Immature natural killer cell (primary cell): ENCODE results near the gene PCDHB7. TPM values are rescaled to one million over a fixed set of nuclear protein-coding genes. Genes with fewer than 3 reads are reported as not detected.
"Not testable (repeated sequence)": the region's sequence is repeated elsewhere in the genome, so short reads cannot be mapped to it uniquely, and the experiment has no call there.

ENCODE experiments used
- DNase-seq, 3 donors: peaks; one replicate each; pipeline ENCODE4 v3.0.0; 2022; ENCODE audit warnings: mixed read lengths in 1 of 3
- H3K27ac Mint-ChIP-seq, 6 donors: one replicate each; pipeline ENCODE4 v1.8.0; 2020; ENCODE audit warnings: mixed read lengths in 6 of 6, mild to moderate bottlenecking in 5 of 6, inconsistent platforms in 4 of 6, moderate library complexity in 3 of 6
- H3K27me3 Mint-ChIP-seq, 3 donors: one replicate each; pipeline ENCODE4 v1.8.0; 2020 to 2021; ENCODE audit warnings: low read depth in 3 of 3, mild to moderate bottlenecking in 3 of 3, mixed read lengths in 3 of 3, moderate library complexity in 3 of 3, inconsistent platforms in 1 of 3
- H3K36me3 Mint-ChIP-seq, 3 donors: one replicate each; pipeline ENCODE4 v1.8.0; 2020; ENCODE audit warnings: mixed read lengths in 3 of 3, inconsistent platforms in 2 of 3, mild to moderate bottlenecking in 2 of 3
- H3K4me1 Mint-ChIP-seq, 2 donors: one replicate each; pipeline ENCODE4 v1.8.0; 2020; ENCODE audit warnings: inconsistent platforms in 2 of 2, mild to moderate bottlenecking in 2 of 2, mixed read lengths in 2 of 2, moderate library complexity in 1 of 2
- H3K4me3 Mint-ChIP-seq, 5 donors: one replicate each; pipeline ENCODE4 v1.8.0; 2020; ENCODE audit warnings: mild to moderate bottlenecking in 5 of 5, mixed read lengths in 5 of 5, inconsistent platforms in 3 of 5, moderate library complexity in 3 of 5
- H3K9me3 Mint-ChIP-seq, 6 donors: one replicate each; pipeline ENCODE4 v1.8.0; 2020; ENCODE audit warnings: mild to moderate bottlenecking in 6 of 6, mixed read lengths in 6 of 6, inconsistent platforms in 4 of 6, moderate library complexity in 3 of 6
- polyA plus RNA-seq, 3 donors: library from polyadenylated mRNA; unstranded; fragments of 300-500 nt; fragmentation: Illumina TruSeq; gene quantifications; one replicate each; pipeline ENCODE4 v1.2.3, GENCODE V29; 2021

Gene PCDHB7
- polyA plus RNA-seq = not detected

- H3K27ac Mint-ChIP-seq = no peak within 1 kb of the TSS
- DNase-seq = peak in 1 of 3 donors; percentile 9
- H3K27me3 Mint-ChIP-seq = peaks cover 5 to 18% (median 7%) of the 10 kb centered on the region in 3 donors
- peaks cover 0 to 5% (median 0%) of the 10 kb centered on the region in 3 donors for H3K36me3 Mint-ChIP-seq
- H3K4me1 Mint-ChIP-seq = no peaks in the 10 kb centered on the region
- H3K9me3 Mint-ChIP-seq = peaks cover 7 to 15% (median 11%) of the 10 kb centered on the region in 6 donors
- peak within 1 kb of the TSS in 1 of 5 donors; percentile 11 for H3K4me3 Mint-ChIP-seq
These were observed at the start of gene PCDHB7 for GRCh38 chr5:141172381-141173204. Gene PCDHB7 (plus strand): TSS chr5:141172644. CDS start chr5:141172836, 192 bp downstream.

- not testable (repeated sequence) for H3K27ac Mint-ChIP-seq
These were observed 48.9 kb upstream of the PCDHB7 start for GRCh38 chr5:141123396-141124135.

GRCh38 chr5:141127305-141127704, 45.1 kb upstream of the PCDHB7 start:
- no peak for DNase-seq
- Mint-ChIP-seq H3K36me3 (peaks cover 0 to 6% (median 5%) of the 10 kb centered on the region in 3 donors), H3K4me1 (no peaks in the 10 kb centered on the region), H3K27ac (no peak overlapping the region), H3K4me3 (no peak overlapping the region), H3K9me3 (peaks cover 5 to 25% (median 12%) of the 10 kb centered on the region in 6 donors), H3K27me3 (peaks cover 0 to 9% (median 0%) of the 10 kb centered on the region in 3 donors)

More at GRCh38 chr5:141123396-141124135, 48.9 kb upstream of the PCDHB7 start:
- peaks cover 2 to 24% (median 11%) of the 10 kb centered on the region in 6 donors for H3K9me3 Mint-ChIP-seq
- H3K27me3 Mint-ChIP-seq, H3K4me3 Mint-ChIP-seq, H3K36me3 Mint-ChIP-seq, DNase-seq, H3K4me1 Mint-ChIP-seq: not testable (repeated sequence)

- H3K9me3 Mint-ChIP-seq = peaks cover 14 to 62% (median 27%) of the 10 kb centered on the region in 6 donors
- no peaks in the 10 kb centered on the region for H3K4me1 Mint-ChIP-seq
- H3K27me3 Mint-ChIP-seq = peaks cover 0 to 7% (median 6%) of the 10 kb centered on the region in 3 donors
- H3K27ac Mint-ChIP-seq = no peak within 1 kb of the TSS
- DNase-seq = no peak
- H3K36me3 Mint-ChIP-seq = peaks cover 0 to 3% (median 0%) of the 10 kb centered on the region in 3 donors
- peak within 1 kb of the TSS in 2 of 5 donors; percentile 53 to 56 for H3K4me3 Mint-ChIP-seq
These were observed 37.3 kb upstream of the PCDHB7 start, which contains the start of gene PCDHB5 for GRCh38 chr5:141135030-141135717. Gene PCDHB5 (plus strand): TSS chr5:141135206. CDS start chr5:141135435, 229 bp downstream.

- Mint-ChIP-seq H3K9me3 (peaks cover 14 to 56% (median 27%) of the 10 kb centered on the region in 6 donors), H3K27ac (no peak overlapping the region), H3K36me3 (peaks cover 0 to 3% (median 0%) of the 10 kb centered on the region in 3 donors), H3K27me3 (peaks cover 0 to 7% (median 6%) of the 10 kb centered on the region in 3 donors), H3K4me1 (no peaks in the 10 kb centered on the region), H3K4me3 (no peak overlapping the region)
- DNase-seq = no peak
These were observed 36.7 kb upstream of the PCDHB7 start for GRCh38 chr5:141135718-141136266.

- peaks cover 14 to 54% (median 31%) of the 10 kb centered on the region in 6 donors for H3K9me3 Mint-ChIP-seq
- not testable (repeated sequence) for H3K36me3 Mint-ChIP-seq, H3K4me1 Mint-ChIP-seq, H3K27me3 Mint-ChIP-seq, H3K27ac Mint-ChIP-seq, DNase-seq, H3K4me3 Mint-ChIP-seq
These were observed 35.1 kb upstream of the PCDHB7 start for GRCh38 chr5:141137346-141137745.

- DNase-seq = no peak
- no peak within 1 kb of the TSS for H3K27ac Mint-ChIP-seq
- H3K4me1 Mint-ChIP-seq = no peaks in the 10 kb centered on the region
- peaks cover 11 to 47% (median 18%) of the 10 kb centered on the region in 6 donors for H3K9me3 Mint-ChIP-seq
- peaks cover 0 to 5% (median 4%) of the 10 kb centered on the region in 3 donors for H3K27me3 Mint-ChIP-seq
- H3K4me3 Mint-ChIP-seq = peak within 1 kb of the TSS in 1 of 5 donors; percentile 25
- peaks cover 0 to 10% (median 0%) of the 10 kb centered on the region in 3 donors for H3K36me3 Mint-ChIP-seq
These were observed 22.6 kb upstream of the PCDHB7 start, which contains the start of gene PCDHB6 for GRCh38 chr5:141149812-141150211. Gene PCDHB6 (plus strand): TSS chr5:141150057. CDS start chr5:141150258, 201 bp downstream.

GRCh38 chr5:141150224-141150992, 22.0 kb upstream of the PCDHB7 start:
- Mint-ChIP-seq H3K27me3 (peaks cover 0 to 8% (median 4%) of the 10 kb centered on the region in 3 donors), H3K27ac (no peak overlapping the region), H3K4me3 (peak overlapping the region in 1 of 5 donors; percentile 25), H3K36me3 (peaks cover 0 to 10% (median 0%) of the 10 kb centered on the region in 3 donors), H3K9me3 (peaks cover 11 to 47% (median 21%) of the 10 kb centered on the region in 6 donors), H3K4me1 (no peaks in the 10 kb centered on the region)
- no peak for DNase-seq

- Mint-ChIP-seq H3K27me3 (peaks cover 0 to 9% (median 3%) of the 10 kb centered on the region in 3 donors), H3K9me3 (peaks cover 12 to 53% (median 24%) of the 10 kb centered on the region in 6 donors)
These were observed 21.5 kb upstream of the PCDHB7 start for GRCh38 chr5:141150993-141151325.

GRCh38 chr5:141151632-141152031, 20.8 kb upstream of the PCDHB7 start:
- peaks cover 0 to 14% (median 3%) of the 10 kb centered on the region in 3 donors for H3K27me3 Mint-ChIP-seq
- H3K4me3 Mint-ChIP-seq, H3K27ac Mint-ChIP-seq, H3K36me3 Mint-ChIP-seq, H3K4me1 Mint-ChIP-seq, DNase-seq: not testable (repeated sequence)
- H3K9me3 Mint-ChIP-seq = peaks cover 18 to 59% (median 27%) of the 10 kb centered on the region in 6 donors

More at GRCh38 chr5:141150993-141151325, 21.5 kb upstream of the PCDHB7 start:
- DNase-seq = no peak
- Mint-ChIP-seq H3K4me3 (no peak overlapping the region), H3K27ac (no peak overlapping the region), H3K36me3 (peaks cover 0 to 10% (median 0%) of the 10 kb centered on the region in 3 donors), H3K4me1 (no peaks in the 10 kb centered on the region)

GRCh38 chr5:141152096-141152495, 20.3 kb upstream of the PCDHB7 start:
- H3K36me3 Mint-ChIP-seq, H3K4me3 Mint-ChIP-seq, DNase-seq, H3K4me1 Mint-ChIP-seq, H3K27ac Mint-ChIP-seq: not testable (repeated sequence)
- H3K9me3 Mint-ChIP-seq = peaks cover 18 to 64% (median 30%) of the 10 kb centered on the region in 6 donors
- peaks cover 0 to 16% (median 4%) of the 10 kb centered on the region in 3 donors for H3K27me3 Mint-ChIP-seq
